Forelimb muscle (tissue), 1 donor: ENCODE results near the gene SNX30. TPM values are rescaled to one million over a fixed set of nuclear protein-coding genes. Genes with fewer than 3 reads are reported as not detected.

Experiments used
- DNase-seq: peaks from one replicate; pipeline ENCODE4 v3.0.0-alpha.2; 2013; ENCODE audit warnings: low read depth
- polyA plus RNA-seq: library from polyadenylated mRNA; unstranded; fragments of 120-200 nt; gene quantifications from one replicate; pipeline ENCODE4 v1.2.1, GENCODE V29; 2013; ENCODE audit not compliant: insufficient read length

The SNX30 gene
- polyA plus RNA-seq, 1 donor: 9.3 TPM

GRCh38 chr9:112820881-112821280, 70.3 kb downstream of the SNX30 start:
- DNase-seq: no peak

GRCh38 chr9:112822618-112823017, 72.1 kb downstream of the SNX30 start:
- no peak for DNase-seq

GRCh38 chr9:112823257-112823656, 72.7 kb downstream of the SNX30 start:
- DNase-seq: no peak

DNA sequence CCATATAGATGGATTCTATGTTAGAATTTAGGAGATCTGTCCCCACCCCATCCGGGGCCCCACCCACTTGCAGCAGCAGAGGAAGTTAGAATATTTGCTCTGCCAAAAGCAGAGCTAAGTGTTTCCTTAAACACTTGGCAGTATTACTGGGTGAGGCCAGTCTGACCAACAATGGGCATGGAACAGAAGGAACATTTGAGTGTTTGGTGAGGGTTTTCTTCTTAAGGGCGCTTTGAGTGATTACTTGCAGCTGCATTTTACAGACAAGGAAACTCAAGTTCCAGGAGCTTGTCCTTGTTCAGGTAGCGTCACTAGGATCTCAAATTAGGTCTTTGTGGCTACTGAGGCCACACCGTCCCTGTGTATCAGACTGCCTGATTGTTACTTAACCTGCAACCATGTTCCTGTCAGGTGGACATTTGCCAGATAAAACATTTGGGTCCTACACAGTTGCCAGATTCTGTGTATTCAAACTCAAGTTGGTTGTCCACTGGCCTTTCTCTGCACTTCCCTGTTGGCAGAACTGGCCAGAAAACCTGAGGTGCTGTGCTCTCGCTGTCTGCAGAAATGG, 80.8 kb downstream of the SNX30 start:
- no peak for DNase-seq

GRCh38 chr9:112831969-112832368, 81.4 kb downstream of the SNX30 start:
- no peak for DNase-seq

DNA sequence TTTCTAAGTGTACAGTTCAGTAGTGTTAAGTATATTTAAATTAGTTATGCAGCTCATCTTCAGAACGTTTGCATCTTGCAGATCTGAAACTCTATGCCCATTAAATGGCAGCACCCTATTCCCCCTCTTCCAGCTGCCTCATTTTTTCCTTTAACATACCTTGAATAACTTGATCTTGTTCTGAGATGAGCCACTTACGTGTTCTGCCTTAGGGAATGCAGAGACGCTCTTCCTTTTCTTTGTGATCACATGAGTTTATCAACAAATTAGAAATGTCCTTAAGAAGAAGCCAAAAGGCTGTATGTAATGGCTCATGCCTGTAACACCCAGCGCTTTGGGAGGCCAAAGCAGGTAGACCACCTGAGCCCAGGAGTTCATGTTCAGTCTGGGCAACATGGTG, 82.5 kb downstream of the SNX30 start:
- DNase-seq: no peak

GRCh38 chr9:112836394-112836793, 85.8 kb downstream of the SNX30 start:
- DNase-seq: no peak

- DNase-seq: no peak
These were observed 87.8 kb downstream of the SNX30 start for GRCh38 chr9:112838342-112838741.

DNA sequence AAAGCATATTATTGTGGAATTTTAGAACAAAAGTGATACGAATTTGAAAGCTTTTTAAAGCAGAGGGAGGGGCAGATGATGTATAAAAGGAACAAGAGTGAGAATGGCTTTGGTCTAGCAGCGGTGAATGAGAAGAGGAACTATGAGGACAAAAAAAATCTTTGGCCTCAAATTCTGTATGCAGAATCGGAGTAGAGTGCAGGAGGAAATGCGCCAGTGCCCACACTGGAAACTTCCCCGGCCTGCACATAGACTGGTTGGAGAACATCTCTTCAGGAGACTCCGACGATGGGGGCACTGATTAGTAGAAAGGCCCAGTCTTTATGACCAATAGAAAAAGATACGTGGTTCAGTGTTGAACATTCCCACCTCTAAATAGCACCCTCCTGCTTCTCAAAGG, 88.8 kb downstream of the SNX30 start:
- no peak for DNase-seq

DNA sequence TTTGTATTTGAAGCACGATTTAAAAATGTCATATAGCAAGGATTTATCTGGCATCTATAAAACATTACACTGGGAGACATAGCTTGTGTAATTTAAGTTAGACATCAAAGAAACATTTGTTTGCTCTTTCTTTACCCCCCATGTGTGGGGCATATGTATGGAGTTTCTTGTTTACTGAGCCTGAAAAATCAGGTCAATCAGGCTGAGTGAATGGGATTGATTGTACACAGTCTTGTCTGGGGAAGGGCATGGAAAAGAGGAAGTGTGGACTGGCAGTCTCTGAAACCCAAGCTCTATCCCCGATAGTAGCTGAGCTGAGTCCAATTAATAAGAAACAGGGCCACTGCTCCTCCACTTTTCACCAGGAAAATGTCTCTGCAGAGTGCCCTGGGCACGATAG, 90.7 kb downstream of the SNX30 start:
- DNase-seq: no peak

GRCh38 chr9:112842555-112842954, 92.0 kb downstream of the SNX30 start:
- no peak for DNase-seq

DNA sequence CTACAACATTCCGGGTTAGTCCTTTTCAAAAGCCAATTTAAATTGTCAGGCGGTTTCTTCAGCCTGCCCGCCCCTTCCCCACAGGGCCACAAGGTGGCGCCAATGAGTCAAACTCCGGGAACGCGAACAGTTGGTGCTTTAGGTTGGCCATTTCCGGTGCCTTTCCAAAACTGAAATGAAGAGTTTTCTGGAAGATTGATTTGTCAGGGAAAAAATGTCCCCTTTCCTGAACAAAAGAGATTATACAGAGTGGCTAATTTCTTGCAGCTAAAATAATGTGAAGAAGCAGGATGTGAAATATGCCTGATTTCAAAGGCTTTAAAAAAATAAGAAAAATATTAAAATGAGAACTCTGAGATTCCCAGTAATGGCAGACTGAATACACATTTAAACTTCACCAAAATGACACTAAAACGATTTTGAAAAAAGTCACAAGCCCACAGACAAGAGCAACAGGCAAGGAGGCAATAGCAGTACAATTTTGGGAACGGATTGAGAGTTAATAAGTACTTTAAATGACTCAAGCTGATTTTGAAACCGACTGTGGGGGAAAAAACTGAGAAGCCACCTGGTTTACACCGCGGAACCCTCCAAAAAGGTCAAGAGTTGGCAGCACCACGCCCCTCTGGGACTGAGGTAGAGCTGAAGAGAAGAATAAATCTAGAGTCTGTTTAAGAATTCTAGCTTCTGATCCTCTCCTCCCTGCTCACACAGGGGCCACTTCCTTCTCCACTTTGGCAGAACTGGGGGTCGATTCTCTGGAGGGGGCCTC, 94.4 kb downstream of the SNX30 start:
- no peak for DNase-seq

DNA sequence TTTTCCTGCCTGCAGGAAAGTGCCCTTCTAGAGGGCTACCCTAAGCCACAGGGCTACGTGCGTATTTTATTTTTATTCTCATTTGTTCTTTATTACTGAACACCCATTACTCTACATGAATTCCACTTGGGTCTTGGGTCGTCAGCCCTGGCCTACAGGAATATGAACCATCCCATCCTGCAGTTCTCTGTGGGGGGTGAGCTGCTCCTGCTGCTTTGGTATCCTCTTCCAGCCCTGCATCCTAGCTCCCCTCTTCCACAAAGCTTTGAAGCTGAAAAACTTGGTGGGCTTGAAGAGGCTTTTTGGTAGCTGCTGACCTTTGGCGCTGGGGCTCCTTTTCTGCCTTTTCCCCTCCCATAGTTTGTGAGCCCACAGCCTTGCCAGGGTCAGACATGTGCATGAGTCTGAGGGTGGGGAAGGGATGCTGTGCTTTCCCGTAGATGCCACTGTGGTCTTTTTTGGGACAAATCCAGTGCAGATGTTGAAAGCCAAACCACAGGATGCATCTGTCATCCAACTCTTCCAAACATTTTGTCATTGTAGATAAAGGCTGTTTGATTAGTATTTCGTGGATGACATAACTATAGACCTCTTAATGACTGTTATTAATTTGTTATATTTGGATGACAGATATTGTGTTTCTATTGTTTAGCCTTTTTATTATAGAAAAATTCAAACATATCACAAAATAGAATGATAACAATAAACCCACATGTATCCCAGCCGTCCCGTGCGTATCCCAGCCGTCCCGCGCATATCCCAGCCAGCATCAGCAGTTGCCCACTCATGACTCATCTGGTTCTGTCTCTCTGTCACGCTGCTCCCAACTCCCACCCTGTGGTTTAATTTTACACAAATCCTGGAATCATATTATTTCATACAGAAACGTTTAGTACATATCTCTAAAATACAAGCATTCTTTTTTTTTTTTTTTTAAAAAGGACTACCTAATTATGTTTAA, 96.2 kb downstream of the SNX30 start:
- no peak for DNase-seq

- DNase-seq: no peak
These were observed 98.0 kb downstream of the SNX30 start for GRCh38 chr9:112848316-112849151.

DNA sequence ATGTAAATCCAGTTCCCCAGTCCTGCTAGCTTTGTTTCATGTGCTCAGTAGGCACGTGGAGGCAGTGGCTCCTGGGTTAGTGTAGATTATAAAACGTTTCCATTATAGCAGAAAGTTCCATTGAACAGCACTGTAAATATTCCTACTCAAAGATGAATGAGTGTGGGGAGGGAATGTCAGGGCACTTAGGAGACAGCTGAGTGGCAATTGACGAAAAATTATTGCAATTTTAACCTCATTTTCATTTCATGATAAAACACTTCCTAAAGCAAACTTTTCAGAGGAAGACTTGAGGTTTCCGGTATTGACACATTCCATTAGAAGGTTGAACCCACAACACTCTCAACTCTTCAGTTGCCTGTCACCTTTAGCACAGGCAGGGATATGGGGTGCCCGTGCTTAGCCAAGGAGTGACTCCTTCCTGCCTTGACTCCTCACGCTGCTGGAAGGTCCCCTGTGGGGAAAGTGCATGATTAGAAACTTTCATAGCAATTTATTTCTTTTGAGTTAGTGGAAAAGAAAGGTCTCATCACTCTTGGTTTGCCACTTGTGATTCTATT, 98.9 kb downstream of the SNX30 start:
- DNase-seq: no peak

- no peak for DNase-seq
These were observed 100.3 kb downstream of the SNX30 start for GRCh38 chr9:112850840-112851239.

- no peak for DNase-seq
These were observed 102.4 kb downstream of the SNX30 start for GRCh38 chr9:112852741-112853504.

- DNase-seq: no peak
These were observed 103.5 kb downstream of the SNX30 start for GRCh38 chr9:112853882-112854585.

GRCh38 chr9:112854657-112855056, 104.1 kb downstream of the SNX30 start:
- DNase-seq: no peak

DNA sequence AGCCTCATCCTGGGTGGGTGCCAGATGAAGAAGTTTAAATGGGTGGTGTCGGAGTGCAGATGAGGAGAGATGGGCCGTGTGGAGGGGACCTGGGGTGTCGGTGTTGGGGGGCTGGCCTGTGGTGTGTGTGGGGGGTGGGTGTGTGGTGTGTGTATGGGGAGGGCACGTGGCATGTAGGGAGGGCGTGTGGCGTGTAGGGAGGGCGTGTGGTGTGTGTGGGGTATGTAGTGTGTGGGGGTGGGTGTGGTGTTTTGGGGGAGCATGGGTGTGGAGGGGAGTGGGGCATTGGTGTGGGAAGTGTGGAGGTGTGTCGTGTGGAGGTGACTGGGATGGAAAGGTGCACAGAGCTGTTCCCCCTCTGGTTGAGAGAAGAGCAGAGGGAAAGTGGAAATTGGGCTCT, 105.6 kb downstream of the SNX30 start:
- no peak for DNase-seq
